ENCODE results near the gene ATP6V0C. TPM values are rescaled to one million over a fixed set of nuclear protein-coding genes. Genes with fewer than 3 reads are reported as not detected.

The ATP6V0C gene
- total RNA-seq, 1 experiment from 2014 or later = 67.4 TPM

DNA sequence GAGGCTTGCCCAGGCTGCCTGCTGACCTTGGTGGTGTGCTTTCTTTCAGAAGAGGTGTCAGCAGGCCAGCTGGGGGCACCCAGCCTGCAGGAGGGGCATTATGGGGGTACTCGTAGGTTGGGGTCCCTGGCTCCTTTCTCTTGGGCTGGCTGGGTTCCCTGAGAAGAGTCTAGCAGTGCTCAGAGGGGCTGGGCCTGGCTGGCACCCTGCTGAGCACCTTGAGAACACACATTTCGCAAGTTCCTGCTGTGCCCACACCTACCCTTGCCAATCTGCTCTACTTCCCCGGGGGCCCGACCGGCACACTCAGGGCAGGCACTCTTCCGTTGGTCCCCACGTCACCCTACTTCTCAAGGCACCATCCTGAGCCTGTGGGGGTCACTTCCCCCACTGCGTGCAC is 12.4 kb downstream of the ATP6V0C start:
- Histone ChIP-seq H2AFZ (ENCODE audit: low read length) (no peak overlapping the region), H3K4me1 (ENCODE audit: insufficient read depth, low read length) (peaks cover 4% of the 10 kb centered on the region), H3K4me3 (ENCODE audit: low read length) (no peak overlapping the region), H3K4me2 (ENCODE audit: low read length) (no peak overlapping the region), H3K9me3 (ENCODE audit: low read length) (no peaks in the 10 kb centered on the region), H3K9ac (ENCODE audit: low read length) (no peak overlapping the region), H3K27ac (ENCODE audit: low read length) (no peak overlapping the region), H4K20me1 (ENCODE audit: low read length) (no peaks in the 10 kb centered on the region), H3F3A (ENCODE audit: low read length, unreplicated experiment) (no peaks in the 10 kb centered on the region), H3K27me3 (ENCODE audit: low read length) (no peaks in the 10 kb centered on the region), H3K36me3 (ENCODE audit: low read depth, low read length) (peaks cover 11% of the 10 kb centered on the region; the same call in 1 of the 2 replicates), H3K9me2 (replicated peaks; ENCODE audit: low read length) (no peaks in the 10 kb centered on the region), H3K79me2 (ENCODE audit: low read length) (peaks cover 14% of the 10 kb centered on the region; the same call in 1 of the 2 replicates)
- no peak for ATAC-seq
- ChIA-PET CTCF (no interaction called here), POLR2A (ENCODE audit: unreplicated experiment) (no interaction called here)
- BruUV-seq (replicated peaks) = no TSS peak
- TF ChIP-seq, protein P1, sequence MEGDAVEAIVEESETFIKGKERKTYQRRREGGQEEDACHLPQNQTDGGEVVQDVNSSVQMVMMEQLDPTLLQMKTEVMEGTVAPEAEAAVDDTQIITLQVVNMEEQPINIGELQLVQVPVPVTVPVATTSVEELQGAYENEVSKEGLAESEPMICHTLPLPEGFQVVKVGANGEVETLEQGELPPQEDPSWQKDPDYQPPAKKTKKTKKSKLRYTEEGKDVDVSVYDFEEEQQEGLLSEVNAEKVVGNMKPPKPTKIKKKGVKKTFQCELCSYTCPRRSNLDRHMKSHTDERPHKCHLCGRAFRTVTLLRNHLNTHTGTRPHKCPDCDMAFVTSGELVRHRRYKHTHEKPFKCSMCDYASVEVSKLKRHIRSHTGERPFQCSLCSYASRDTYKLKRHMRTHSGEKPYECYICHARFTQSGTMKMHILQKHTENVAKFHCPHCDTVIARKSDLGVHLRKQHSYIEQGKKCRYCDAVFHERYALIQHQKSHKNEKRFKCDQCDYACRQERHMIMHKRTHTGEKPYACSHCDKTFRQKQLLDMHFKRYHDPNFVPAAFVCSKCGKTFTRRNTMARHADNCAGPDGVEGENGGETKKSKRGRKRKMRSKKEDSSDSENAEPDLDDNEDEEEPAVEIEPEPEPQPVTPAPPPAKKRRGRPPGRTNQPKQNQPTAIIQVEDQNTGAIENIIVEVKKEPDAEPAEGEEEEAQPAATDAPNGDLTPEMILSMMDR (conservative IDR thresholded peaks at IDR 0.05; ENCODE audit: low read depth, low read length) = no peak
- TF ChIP-seq EZH2phosphoT487 (IDR thresholded peaks at IDR 0.05; ENCODE audit: borderline replicate concordance, low read length) (no peak), EZH2 (IDR thresholded peaks at IDR 0.05; ENCODE audit: low read length, unreplicated experiment) (no peak)
- no peak for DNase-seq
- intact Hi-C loops (cut with micrococcal nuclease) = no loop called here

DNA sequence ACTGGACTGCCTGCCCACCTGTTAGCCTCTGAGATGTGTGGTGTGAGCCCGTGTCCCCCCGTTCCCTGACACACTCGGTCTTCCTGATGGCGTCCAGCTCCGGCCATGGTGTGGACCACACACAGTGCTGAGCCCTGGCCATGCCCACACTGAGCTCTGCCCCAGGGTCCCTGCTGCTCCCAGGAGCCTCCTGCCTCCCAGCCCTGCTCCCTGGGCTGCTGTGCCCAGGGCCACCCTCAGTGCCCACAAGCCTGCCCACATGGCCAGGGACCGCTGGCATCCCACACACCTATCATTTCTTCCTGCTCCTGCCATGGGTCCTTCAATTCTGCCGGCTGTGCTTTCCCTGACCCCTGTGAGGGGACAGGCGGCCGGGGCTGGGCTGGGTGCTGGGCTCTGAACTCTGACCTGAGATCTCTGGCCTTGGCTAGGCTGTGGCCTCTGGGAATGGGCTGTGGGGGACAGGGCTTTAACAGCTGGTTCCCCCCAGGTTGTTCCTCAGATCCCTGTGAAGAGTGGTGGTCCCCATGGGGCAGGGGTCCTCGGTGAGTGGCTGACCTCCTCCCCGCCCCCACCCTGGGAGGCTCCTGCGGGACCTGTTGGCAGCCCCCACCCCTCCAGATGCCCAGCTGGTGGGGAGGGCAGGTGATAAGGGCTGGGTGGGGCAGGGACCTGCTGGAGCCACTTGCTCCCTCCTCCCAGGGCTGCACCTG is 13.5 kb downstream of the ATP6V0C start:
- ChIA-PET CTCF (no interaction called here), POLR2A (ENCODE audit: unreplicated experiment) (no interaction called here)
- no peak overlapping the region for H2AFZ ChIP-seq (ENCODE audit: low read length)
- DNase-seq (no peak), ATAC-seq (no peak)
- no TSS peak for BruUV-seq (replicated peaks)
- no peak overlapping the region for H3K4me2 ChIP-seq (ENCODE audit: low read length)
- H4K20me1 ChIP-seq (ENCODE audit: low read length) = no peaks in the 10 kb centered on the region
- intact Hi-C loops (cut with micrococcal nuclease) = no loop called here
- no peak overlapping the region for H3K27ac ChIP-seq (ENCODE audit: low read length)
- no peak overlapping the region for H3K9ac ChIP-seq (ENCODE audit: low read length)
- H3K9me3 ChIP-seq (ENCODE audit: low read length) = no peaks in the 10 kb centered on the region
- H3F3A ChIP-seq (ENCODE audit: low read length, unreplicated experiment) = no peaks in the 10 kb centered on the region
- H3K79me2 ChIP-seq (ENCODE audit: low read length) = peaks cover 6% of the 10 kb centered on the region; the same call in 1 of the 2 replicates
- no peaks in the 10 kb centered on the region for H3K27me3 ChIP-seq (ENCODE audit: low read length)
- peaks cover 11% of the 10 kb centered on the region; the same call in 1 of the 2 replicates for H3K36me3 ChIP-seq (ENCODE audit: low read depth, low read length)
- no peaks in the 10 kb centered on the region for H3K9me2 ChIP-seq (replicated peaks; ENCODE audit: low read length)
- TF ChIP-seq, protein P1 (conservative IDR thresholded peaks at IDR 0.05; ENCODE audit: low read depth, low read length) = no peak
- TF ChIP-seq EZH2phosphoT487 (IDR thresholded peaks at IDR 0.05; ENCODE audit: borderline replicate concordance, low read length) = no peak
- no peak for TF ChIP-seq EZH2 (IDR thresholded peaks at IDR 0.05; ENCODE audit: low read length, unreplicated experiment)
- peaks cover 4% of the 10 kb centered on the region; the same call in 1 of the 2 replicates for H3K4me1 ChIP-seq (ENCODE audit: insufficient read depth, low read length)
- H3K4me3 ChIP-seq (ENCODE audit: low read length) = no peak overlapping the region

DNA sequence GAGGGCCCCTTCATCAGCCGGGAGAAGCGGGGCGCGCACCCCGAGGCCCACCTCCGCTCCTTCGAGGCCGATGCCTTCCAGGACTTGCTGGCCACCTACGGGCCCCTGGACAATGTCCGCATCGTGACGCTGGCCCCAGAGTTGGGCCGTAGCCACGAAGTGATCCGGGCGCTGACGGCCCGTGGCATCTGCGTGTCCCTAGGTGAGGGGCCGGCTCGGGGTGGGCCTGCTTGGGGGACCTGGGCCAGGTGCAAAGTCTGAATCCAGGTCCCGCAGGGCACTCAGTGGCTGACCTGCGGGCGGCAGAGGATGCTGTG is 14.0 kb downstream of the ATP6V0C start:
- CTCF ChIA-PET = no interaction called here
- Histone ChIP-seq H3K9me3 (ENCODE audit: low read length) (no peaks in the 10 kb centered on the region), H3K9me2 (replicated peaks; ENCODE audit: low read length) (no peaks in the 10 kb centered on the region)

More for the DNA sequence above, 14.0 kb downstream of the ATP6V0C start:
- Histone ChIP-seq H3K4me2 (ENCODE audit: low read length) (no peak overlapping the region), H3K27me3 (ENCODE audit: low read length) (no peaks in the 10 kb centered on the region), H3K4me3 (ENCODE audit: low read length) (no peak overlapping the region), H4K20me1 (ENCODE audit: low read length) (no peaks in the 10 kb centered on the region), H3K9ac (ENCODE audit: low read length) (no peak overlapping the region), H2AFZ (ENCODE audit: low read length) (no peak overlapping the region), H3K36me3 (ENCODE audit: low read depth, low read length) (peaks cover 11% of the 10 kb centered on the region; the same call in 1 of the 2 replicates), H3F3A (ENCODE audit: low read length, unreplicated experiment) (no peaks in the 10 kb centered on the region), H3K27ac (ENCODE audit: low read length) (no peak overlapping the region), H3K79me2 (ENCODE audit: low read length) (peaks cover 6% of the 10 kb centered on the region; the same call in 1 of the 2 replicates), H3K4me1 (ENCODE audit: insufficient read depth, low read length) (peaks cover 4% of the 10 kb centered on the region; the same call in 1 of the 2 replicates)
- no peak for ATAC-seq
- no TSS peak for BruUV-seq (replicated peaks)
- POLR2A ChIA-PET (ENCODE audit: unreplicated experiment) = no interaction called here
- intact Hi-C loops (cut with micrococcal nuclease) = no loop called here
- no peak for TF ChIP-seq EZH2phosphoT487 (IDR thresholded peaks at IDR 0.05; ENCODE audit: borderline replicate concordance, low read length)
- DNase-seq = no peak

Data from PC-3 (cell line).